IPS-18a (cell line): ENCODE data around the gene BAZ2B.
"Not testable (repeated sequence)": the region's sequence is repeated elsewhere in the genome, so short reads cannot be mapped to it uniquely, and the experiment has no call there.

Experiments used
- H3K27ac ChIP-seq: one replicate; pipeline ENCODE4 v1.5.1; 2013; ENCODE audit warnings: low read length
- H3K27me3 ChIP-seq: one replicate; pipeline ENCODE4 v1.6.1; 2013; ENCODE audit warnings: mild to moderate bottlenecking, low read length; ENCODE audit not compliant: control insufficient read depth, insufficient read depth
- H3K36me3 ChIP-seq: one replicate; pipeline ENCODE4 v1.6.1; 2013; ENCODE audit warnings: low read depth, low read length; ENCODE audit not compliant: control insufficient read depth
- H3K4me1 ChIP-seq: one replicate; pipeline ENCODE4 v1.6.1; 2013; ENCODE audit warnings: low read depth, low read length; ENCODE audit not compliant: control insufficient read depth
- H3K4me3 ChIP-seq: one replicate; pipeline ENCODE4 v1.5.1; 2013; ENCODE audit warnings: low read length
- H3K9ac ChIP-seq: one replicate; pipeline ENCODE4 v1.6.1; 2013; ENCODE audit warnings: mild to moderate bottlenecking, low read length, moderate library complexity
- H3K9me3 ChIP-seq: one replicate; pipeline ENCODE4 v1.6.1; 2013; ENCODE audit warnings: low read depth, low read length; ENCODE audit not compliant: control insufficient read depth

BAZ2B gene

DNA sequence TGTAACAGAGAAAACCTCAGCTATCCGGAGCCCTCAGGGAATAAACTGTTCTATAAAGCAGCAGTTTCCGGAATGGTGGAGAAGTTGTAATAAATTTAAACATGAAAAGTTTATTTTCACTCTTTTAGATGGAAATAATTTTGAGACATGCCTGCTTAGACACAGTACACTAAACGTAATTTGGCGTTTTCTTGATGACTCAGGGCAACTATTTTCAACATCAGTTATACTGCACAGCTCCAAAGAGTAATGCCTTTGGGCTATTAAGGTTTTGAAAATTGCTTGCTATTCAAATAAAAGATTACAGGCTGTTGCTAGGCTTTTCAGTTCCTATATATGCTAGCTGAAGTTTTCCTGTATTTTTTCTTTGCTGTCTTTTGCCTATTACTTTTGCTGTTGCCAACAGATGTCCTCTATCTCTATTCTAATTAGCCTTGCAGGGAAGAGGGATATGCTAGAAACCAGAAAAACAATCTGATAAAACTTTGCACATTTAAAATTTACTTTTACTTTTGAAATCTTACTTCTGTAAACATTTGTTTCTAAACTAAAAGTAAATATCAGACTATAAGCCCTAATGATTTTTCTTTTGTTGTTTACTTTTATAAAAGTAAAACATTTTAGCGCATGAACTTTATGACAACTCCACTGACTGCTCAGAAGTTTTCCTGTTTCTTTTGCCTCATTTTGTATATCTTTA, 216.5 kb downstream of the BAZ2B start:
- H3K4me3 ChIP-seq: no peak overlapping the region
- peaks cover 16% of the 10 kb centered on the region for H3K36me3 ChIP-seq
- H3K9me3 ChIP-seq: no peaks in the 10 kb centered on the region
- H3K9ac ChIP-seq: no peak overlapping the region
- H3K27me3 ChIP-seq: no peaks in the 10 kb centered on the region
- H3K4me1 ChIP-seq: no peaks in the 10 kb centered on the region
- no peak overlapping the region for H3K27ac ChIP-seq

DNA sequence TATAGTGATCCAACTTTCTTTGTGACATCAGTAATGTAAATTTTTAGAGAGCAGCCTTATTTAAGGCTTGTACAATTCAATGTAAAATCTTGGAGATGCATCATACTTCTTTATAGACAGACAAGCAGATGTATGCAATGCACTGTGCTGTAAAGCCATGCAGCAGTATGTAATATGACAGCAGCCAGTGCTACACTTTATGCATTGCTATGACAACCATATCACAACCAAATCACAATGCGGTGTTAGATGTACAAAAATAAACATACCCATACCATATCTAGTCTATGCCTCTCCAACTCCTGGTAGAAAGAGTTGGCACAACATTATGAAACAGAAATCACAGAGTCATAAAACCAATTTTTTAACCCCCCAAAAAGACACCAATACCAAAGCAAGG, 219.5 kb downstream of the BAZ2B start:
- Histone ChIP-seq H3K4me3 (no peak overlapping the region), H3K36me3 (peaks cover 16% of the 10 kb centered on the region), H3K9ac (no peak overlapping the region), H3K27ac (no peak overlapping the region), H3K27me3 (no peaks in the 10 kb centered on the region), H3K9me3 (no peaks in the 10 kb centered on the region), H3K4me1 (no peaks in the 10 kb centered on the region)

- Histone ChIP-seq H3K27ac (no peak overlapping the region), H3K4me3 (no peak overlapping the region), H3K36me3 (peaks cover 35% of the 10 kb centered on the region), H3K9me3 (no peaks in the 10 kb centered on the region), H3K27me3 (no peaks in the 10 kb centered on the region), H3K9ac (no peak overlapping the region), H3K4me1 (no peaks in the 10 kb centered on the region)
Measured at GRCh38 chr2:159382447-159383028, 233.8 kb downstream of the BAZ2B start.

DNA sequence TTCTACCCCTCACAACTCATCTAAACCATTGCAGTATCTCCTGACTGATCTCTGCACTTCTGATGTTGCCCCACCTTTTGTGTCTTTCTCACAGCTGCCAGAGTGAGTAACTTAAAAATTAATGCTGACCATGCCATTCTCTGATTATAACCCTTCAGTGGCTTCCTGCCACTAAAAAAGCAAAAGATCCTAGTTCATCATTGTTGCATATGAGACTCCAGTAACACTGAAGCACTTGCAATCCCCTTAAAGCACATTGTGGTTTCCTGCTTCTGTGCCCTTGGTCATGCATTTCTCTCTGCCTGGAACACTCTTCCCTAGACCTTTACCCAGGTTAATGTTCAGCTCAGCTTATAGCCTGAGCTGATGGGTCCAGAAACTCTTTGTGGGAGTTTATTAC, 234.8 kb downstream of the BAZ2B start:
- Histone ChIP-seq H3K9ac (no peak overlapping the region), H3K9me3 (no peaks in the 10 kb centered on the region), H3K27me3 (no peaks in the 10 kb centered on the region), H3K27ac (no peak overlapping the region), H3K4me3 (no peak overlapping the region), H3K4me1 (no peaks in the 10 kb centered on the region), H3K36me3 (peaks cover 31% of the 10 kb centered on the region)

DNA sequence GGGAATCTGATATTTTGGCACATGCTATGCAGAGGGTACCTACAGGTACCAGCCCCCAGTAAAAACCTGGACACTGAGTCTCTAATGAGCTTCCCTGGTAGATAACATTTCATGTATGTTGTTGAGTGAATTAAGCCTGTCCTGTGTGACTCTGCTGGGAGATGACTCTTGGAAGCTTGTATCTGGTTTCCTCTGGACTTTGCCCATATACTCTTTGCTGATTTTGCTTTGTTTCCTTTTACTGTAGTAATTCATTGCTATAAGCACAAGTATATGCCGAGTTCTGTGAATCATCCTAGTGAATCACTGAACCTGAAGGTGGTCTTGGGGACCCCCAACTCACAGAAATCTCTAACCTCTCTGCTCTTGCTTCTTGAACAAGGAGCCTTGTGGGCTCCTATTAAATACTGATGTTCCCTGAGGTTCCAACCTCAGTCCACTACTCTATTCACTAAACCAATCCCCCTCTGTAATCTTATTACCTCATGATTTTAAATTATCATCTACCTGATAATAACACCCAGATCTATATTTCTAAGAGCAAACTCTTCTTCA, 235.6 kb downstream of the BAZ2B start:
- no peaks in the 10 kb centered on the region for H3K27me3 ChIP-seq
- no peaks in the 10 kb centered on the region for H3K9me3 ChIP-seq
- H3K36me3 ChIP-seq: peaks cover 31% of the 10 kb centered on the region
- H3K9ac ChIP-seq: no peak overlapping the region
- H3K4me3 ChIP-seq: no peak overlapping the region
- H3K4me1 ChIP-seq: no peaks in the 10 kb centered on the region
- no peak overlapping the region for H3K27ac ChIP-seq

GRCh38 chr2:159379181-159379580, 237.2 kb downstream of the BAZ2B start:
- H3K9me3 ChIP-seq: no peaks in the 10 kb centered on the region
- H3K9ac ChIP-seq: no peak overlapping the region
- peaks cover 26% of the 10 kb centered on the region for H3K36me3 ChIP-seq
- no peak overlapping the region for H3K27ac ChIP-seq
- H3K27me3 ChIP-seq: no peaks in the 10 kb centered on the region
- H3K4me3 ChIP-seq: no peak overlapping the region
- H3K4me1 ChIP-seq: no peaks in the 10 kb centered on the region

- Histone ChIP-seq H3K9me3 (no peaks in the 10 kb centered on the region), H3K4me1 (no peaks in the 10 kb centered on the region), H3K4me3 (no peak overlapping the region), H3K27ac (no peak overlapping the region), H3K27me3 (no peaks in the 10 kb centered on the region), H3K9ac (no peak overlapping the region), H3K36me3 (peaks cover 24% of the 10 kb centered on the region)
Measured at GRCh38 chr2:159375241-159375640, 241.1 kb downstream of the BAZ2B start.

DNA sequence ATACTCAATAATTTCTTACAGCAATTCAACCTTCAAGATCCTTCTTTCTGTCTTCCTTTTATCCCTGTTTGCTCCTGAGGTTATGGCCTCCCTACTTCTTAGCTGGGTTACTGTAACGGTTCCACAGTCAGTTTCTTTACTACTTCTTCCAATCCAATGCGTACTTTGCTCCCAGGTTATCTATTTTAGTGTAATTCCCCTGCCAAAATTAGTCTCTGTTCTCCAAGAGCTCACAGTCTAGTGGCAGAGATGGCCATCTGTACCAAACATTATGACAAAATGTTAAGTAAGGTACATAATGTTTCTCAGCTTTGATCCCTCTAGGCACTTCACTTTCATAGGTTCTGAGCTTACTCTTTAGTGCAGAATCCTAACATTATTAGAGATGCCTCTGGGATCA, 244.8 kb downstream of the BAZ2B start:
- no peaks in the 10 kb centered on the region for H3K27me3 ChIP-seq
- H3K9me3 ChIP-seq: no peaks in the 10 kb centered on the region
- no peaks in the 10 kb centered on the region for H3K4me1 ChIP-seq
- no peak overlapping the region for H3K4me3 ChIP-seq
- no peak overlapping the region for H3K27ac ChIP-seq
- H3K36me3 ChIP-seq: peaks cover 29% of the 10 kb centered on the region
- no peak overlapping the region for H3K9ac ChIP-seq

DNA sequence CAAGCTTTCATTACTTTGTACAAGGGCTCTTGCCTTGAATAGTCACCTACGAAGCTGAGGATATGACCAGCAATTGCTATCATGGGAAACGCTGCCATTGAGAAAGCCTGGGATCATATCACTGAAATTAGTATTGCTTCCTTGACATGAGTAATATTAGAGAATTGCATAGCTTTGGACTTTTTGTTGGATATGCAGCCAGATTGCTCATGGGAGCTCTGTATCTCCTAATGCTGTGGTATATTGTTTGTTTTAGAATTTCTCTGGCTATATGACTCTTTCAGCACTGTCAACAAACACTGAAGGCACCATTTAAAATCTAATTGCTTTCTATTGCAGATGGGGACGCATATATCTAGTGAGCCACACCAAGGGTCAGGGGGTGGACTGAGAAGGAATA, 249.8 kb downstream of the BAZ2B start:
- H3K9me3 ChIP-seq: no peaks in the 10 kb centered on the region
- H3K9ac ChIP-seq: no peak overlapping the region
- H3K4me1 ChIP-seq: no peaks in the 10 kb centered on the region
- no peak overlapping the region for H3K27ac ChIP-seq
- no peaks in the 10 kb centered on the region for H3K27me3 ChIP-seq
- peaks cover 17% of the 10 kb centered on the region for H3K36me3 ChIP-seq
- H3K4me3 ChIP-seq: no peak overlapping the region

DNA sequence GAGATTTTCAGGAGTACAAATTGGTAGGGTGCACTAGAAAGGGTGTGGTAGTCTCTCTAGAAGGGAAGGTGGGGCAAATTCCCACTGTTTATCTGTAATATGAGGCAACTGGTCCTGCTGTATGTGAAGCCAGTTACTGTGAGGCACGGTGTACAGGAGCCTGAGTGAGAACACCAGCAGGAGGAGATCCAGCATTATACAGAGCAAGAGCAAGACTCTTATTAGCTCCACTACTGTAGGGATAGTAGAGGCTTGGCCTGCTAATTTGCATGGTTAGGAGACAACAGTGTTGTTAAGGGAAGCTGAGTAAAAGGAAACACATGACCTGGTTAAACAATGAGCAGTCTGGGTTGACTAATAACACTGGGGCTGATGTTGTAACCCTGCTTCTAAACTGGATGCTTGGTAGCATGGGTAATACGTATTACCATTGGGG, 253.5 kb downstream of the BAZ2B start:
- peaks cover 10% of the 10 kb centered on the region for H3K36me3 ChIP-seq
- H3K27ac ChIP-seq: no peak overlapping the region
- no peak overlapping the region for H3K9ac ChIP-seq
- no peak overlapping the region for H3K4me3 ChIP-seq
- H3K9me3 ChIP-seq: no peaks in the 10 kb centered on the region
- H3K27me3 ChIP-seq: no peaks in the 10 kb centered on the region
- H3K4me1 ChIP-seq: no peaks in the 10 kb centered on the region

DNA sequence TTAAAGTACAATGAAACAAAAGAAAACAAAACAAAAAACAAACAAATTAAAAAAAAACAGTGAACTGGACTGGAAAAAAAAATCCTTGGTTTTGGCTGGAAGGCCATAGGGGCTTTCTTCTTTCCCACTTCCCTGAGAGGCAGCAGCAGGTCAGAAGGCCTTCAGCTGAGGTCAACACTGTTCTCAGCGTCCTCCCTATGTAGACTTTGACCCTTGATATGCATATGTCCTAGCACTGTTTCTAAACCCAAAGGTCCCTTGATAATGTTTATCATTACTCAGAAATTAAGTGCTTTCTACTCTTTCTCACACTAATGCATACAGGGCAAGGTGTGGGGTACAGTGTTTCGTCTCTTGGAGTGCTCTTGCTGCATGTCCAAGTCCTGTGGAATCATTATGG, 254.3 kb downstream of the BAZ2B start:
- no peaks in the 10 kb centered on the region for H3K27me3 ChIP-seq
- peaks cover 9% of the 10 kb centered on the region for H3K36me3 ChIP-seq
- no peaks in the 10 kb centered on the region for H3K4me1 ChIP-seq
- H3K4me3 ChIP-seq: no peak overlapping the region
- no peak overlapping the region for H3K27ac ChIP-seq
- no peaks in the 10 kb centered on the region for H3K9me3 ChIP-seq
- H3K9ac ChIP-seq: no peak overlapping the region

- not testable (repeated sequence) for H3K4me3 ChIP-seq
Measured at GRCh38 chr2:159361603-159362002, 254.7 kb downstream of the BAZ2B start.

More at GRCh38 chr2:159361603-159362002, 254.7 kb downstream of the BAZ2B start:
- H3K36me3 ChIP-seq, H3K9me3 ChIP-seq, H3K27ac ChIP-seq, H3K9ac ChIP-seq, H3K4me1 ChIP-seq, H3K27me3 ChIP-seq: not testable (repeated sequence)
